HEK293 (cell line): ENCODE data around the gene GALNTL6.

Experiments
- CTCF ChIP-seq: fragments of 450-650 bp; formaldehyde crosslinking; IDR thresholded peaks from 2 replicates; pipeline ENCODE4 v1.5.1; 2016; ENCODE audit warnings: missing biosample characterization, missing genetic modification characterization
- REST ChIP-seq: fragments of 450-650 bp; formaldehyde crosslinking; IDR thresholded peaks from 2 replicates; pipeline ENCODE4 v1.5.1; 2016; ENCODE audit warnings: missing biosample characterization, missing genetic modification characterization
- SETDB1 ChIP-seq: IDR thresholded peaks from one replicate; pipeline ENCODE4 v1.6.1; 2017; ENCODE audit warnings: mild to moderate bottlenecking, low read length, moderate library complexity, mixed read lengths; ENCODE audit not compliant: insufficient read length
- ZBTB17 ChIP-seq: fragments of 450-650 bp; formaldehyde crosslinking; IDR thresholded peaks from 2 replicates; pipeline ENCODE4 v1.5.1; 2016; ENCODE audit warnings: missing biosample characterization, missing genetic modification characterization
- ZFHX2 ChIP-seq: fragments of 450-650 bp; formaldehyde crosslinking; conservative IDR thresholded peaks from 2 replicates; pipeline ENCODE4 v1.5.1; 2016; ENCODE audit warnings: missing biosample characterization, missing genetic modification characterization
- ZNF221 ChIP-seq: fragments of 450-650 bp; formaldehyde crosslinking; IDR thresholded peaks from 2 replicates; pipeline ENCODE4 v1.5.1; 2017; ENCODE audit warnings: missing biosample characterization, missing genetic modification characterization, borderline replicate concordance
- ZNF26 ChIP-seq: fragments of 450-650 bp; formaldehyde crosslinking; IDR thresholded peaks from 2 replicates; pipeline ENCODE4 v1.5.1; 2016; ENCODE audit warnings: missing biosample characterization, missing genetic modification characterization
- ZNF362 ChIP-seq: fragments of 450-650 bp; formaldehyde crosslinking; IDR thresholded peaks from 2 replicates; pipeline ENCODE4 v1.5.1; 2016; ENCODE audit warnings: missing biosample characterization, missing genetic modification characterization
- ZNF629 ChIP-seq: fragments of 450-650 bp; formaldehyde crosslinking; IDR thresholded peaks from 2 replicates; pipeline ENCODE4 v1.5.1; 2017; ENCODE audit warnings: missing biosample characterization, missing genetic modification characterization
- ZNF830 ChIP-seq: fragments of 450-650 bp; IDR thresholded peaks from 2 replicates; pipeline ENCODE4 v1.5.0; 2018; ENCODE audit warnings: missing biosample characterization, missing genetic modification characterization, low read depth, mild to moderate bottlenecking, moderate library complexity

- no peak for TF ChIP-seq CTCF (tag by site-specific recombination)
- no peak for TF ChIP-seq ZNF26 (tag by site-specific recombination)
- TF ChIP-seq SETDB1, result no peak
- TF ChIP-seq ZFHX2 (tag by site-specific recombination), result no peak
- no peak for TF ChIP-seq ZNF362 (tag by site-specific recombination)
- TF ChIP-seq ZNF629 (tag by site-specific recombination), result no peak
- TF ChIP-seq REST (tag by site-specific recombination), result no peak
- no peak for TF ChIP-seq ZNF830 (tag by site-specific recombination)
- no peak for TF ChIP-seq ZBTB17 (tag by site-specific recombination)
- no peak for TF ChIP-seq ZNF221 (tag by site-specific recombination)
Measured at GRCh38 chr4:172692701-172693100, 879.5 kb downstream of the GALNTL6 start.
